Endometrium (tissue), 2 donors: ENCODE data around the gene DGKQ.
"Not testable (repeated sequence)": the region's sequence is repeated elsewhere in the genome, so short reads cannot be mapped to it uniquely, and the experiment has no call there.

Experiments
- FAIRE-seq: peaks from 2 replicates; lab custom pipeline; 2012; peaks lifted over from hg19 to GRCh38; lab: Jason Lieb, UNC
- donor health status: control.
- donor health status: control.

The DGKQ gene

DNA sequence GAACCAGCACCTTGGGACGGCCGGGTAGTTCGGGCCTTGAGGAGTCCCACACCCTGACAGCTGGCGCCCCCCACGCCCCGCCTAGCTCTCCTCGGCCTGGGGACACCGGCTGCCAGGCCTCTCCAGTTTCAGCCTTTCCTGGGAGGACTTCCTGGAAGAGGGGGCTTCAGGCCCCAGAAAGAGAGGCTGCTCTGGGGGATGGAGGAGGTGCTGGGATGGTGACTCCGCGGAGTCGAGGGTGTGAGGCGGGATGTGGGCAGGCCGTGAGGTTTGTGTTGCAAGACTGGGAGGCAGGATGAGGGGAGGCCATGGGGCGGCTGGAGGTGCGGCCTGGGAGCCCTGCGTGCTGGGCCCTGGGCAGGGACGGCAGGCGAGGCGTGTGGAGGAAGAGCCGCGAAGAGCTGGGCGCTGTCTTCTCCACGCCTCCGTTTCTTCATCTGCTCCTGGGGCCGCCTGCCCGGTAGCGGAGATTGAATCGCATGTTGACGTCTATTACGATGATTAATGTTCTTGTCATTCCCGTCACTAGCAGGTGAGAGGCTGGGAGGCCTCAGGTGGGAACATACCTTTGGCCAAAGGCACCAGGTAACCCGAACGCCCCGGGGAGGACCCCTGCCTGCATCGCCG lies 37.1 kb upstream of the DGKQ start:
- no peak for FAIRE-seq

DNA sequence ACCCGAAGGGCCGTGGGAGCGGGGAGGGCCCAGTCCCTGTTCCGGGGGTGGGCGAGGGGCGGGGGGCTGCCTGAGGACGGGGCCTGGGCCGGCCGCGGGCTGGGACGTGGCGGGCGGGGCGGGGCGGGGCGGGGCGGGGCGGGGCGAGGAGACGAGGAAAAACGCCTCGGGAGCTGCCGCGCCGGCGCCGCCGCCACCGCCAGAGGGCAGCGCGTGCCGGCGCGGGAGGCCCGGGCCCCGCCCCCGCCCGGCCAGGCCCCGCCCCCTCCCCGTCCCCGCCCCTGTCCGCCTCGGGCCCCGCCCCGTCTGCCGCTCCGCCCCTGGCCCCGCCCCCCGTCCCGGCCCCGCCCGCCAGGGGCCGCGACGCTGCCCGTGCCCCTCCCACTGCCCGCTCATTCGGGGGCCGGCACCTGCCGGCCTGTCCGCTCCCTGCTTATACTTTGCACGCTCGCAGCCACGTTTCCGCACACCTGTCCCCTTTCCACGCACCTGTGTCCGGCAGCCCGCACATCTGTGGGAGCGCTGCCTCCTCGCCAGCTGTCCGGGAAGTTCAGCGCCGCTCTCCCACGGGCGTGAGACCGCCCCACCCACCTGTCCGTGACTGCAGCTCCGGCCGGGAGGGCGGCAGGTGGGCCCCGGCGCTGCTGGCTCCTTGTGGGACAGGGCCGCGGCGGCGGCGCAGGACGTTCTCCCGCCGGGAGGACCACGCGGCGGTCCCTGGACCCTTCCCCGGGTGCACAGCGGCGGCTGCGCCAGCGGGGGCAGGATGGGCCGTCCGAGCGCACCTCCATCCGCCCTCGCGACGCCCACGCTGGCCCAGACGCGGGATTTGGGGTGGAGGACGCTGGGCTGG lies 36.4 kb upstream of the DGKQ start:
- no peak for FAIRE-seq

DNA sequence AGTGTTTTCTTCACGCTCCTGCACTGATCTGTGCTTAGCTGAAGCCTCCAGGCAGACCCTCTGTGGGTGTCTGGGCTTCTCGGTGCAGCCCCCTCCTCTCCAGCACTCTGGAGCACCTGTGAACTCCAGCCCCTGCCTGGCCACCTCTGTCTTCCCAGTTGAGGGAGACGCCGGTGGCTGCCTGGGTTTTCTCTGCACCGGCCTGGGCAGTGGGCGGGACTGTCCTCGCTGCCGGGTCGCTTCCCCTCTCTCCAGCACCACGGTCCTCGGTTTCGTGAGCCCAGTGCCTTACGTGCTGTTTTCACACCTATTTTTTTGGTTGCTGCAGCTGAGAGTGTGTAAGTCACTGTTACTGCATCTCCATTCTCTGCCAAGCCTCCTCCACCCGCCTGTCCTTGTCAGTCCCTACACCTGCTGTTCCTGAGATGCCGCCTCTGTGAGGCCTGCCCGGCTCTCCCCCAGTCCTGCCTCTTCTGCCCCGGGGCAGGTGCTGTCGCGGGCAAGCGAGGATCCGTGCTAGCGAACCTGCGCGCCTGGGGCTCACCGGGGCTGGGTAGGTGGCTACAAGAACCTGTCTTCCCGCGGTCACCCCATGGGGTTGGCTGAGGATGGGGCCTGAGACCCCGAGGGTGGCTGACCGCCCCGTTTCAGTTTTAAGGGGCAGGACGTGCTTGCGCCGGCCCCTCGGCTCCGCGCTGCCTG lies 35.6 kb upstream of the DGKQ start:
- FAIRE-seq, result no peak

DNA sequence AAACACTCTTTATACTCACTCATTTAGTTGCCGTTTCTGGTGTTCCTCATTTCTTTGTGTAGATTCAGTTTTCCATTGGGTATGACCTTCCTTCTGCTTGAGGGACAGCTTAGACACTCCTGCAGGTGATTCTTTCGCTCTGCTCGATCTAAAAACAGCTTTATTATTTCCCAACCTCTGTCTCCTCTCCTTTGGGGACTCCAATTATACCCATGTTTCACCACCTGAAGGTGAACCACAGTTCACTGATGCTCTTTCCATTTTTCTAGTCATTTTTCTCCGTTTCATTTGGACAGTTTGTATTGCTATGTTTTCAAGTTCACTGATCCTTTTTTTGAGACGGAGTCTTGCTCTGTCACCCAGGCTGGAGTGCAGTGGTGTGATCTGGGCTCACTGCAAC lies 33.5 kb upstream of the DGKQ start:
- no peak for FAIRE-seq

DNA sequence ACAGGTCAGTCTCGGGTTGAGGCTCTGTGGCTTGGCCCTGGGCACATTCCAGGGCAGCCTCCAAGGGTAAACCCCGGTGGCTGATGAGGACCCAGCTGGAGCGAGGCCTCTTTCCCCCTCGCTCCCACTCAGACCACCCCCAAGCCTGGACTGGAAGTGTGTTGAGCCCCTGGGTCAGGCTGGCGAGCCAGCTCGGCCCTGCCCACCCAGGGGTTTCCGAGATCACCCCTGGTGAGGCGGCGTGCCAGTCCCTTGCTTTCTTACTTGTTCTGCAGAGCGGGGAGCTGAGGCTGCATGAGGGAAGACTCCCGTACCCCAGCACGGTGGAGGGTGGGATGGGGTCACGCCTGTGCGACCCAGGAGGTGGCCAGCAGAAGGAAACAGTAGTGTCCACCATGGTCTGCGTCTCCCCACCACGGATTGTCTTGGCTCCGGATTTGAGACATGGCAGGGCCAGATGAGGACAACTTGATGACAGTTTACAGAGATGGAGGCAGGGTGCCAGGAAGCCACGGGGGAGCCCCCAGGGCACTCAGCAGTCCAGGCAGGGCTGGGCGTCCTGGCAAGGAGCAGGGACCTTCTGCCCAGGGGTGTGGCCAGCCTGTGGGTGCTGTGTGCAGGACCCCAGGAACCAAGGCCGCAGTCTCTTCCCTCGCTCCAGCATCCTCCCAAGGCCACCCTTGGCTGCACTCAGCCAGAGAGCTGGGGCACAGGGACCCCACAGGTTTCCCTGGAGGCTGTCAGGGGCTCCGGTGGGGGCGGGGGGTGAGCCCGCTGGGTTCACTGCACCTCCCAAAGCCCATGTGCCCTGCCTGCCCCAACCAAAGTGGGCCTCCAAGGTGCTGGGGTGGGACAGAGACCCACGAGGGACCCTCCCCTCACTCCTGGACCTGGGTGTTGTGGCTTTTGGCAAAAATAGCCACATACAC lies 31.5 kb upstream of the DGKQ start:
- no peak for FAIRE-seq

DNA sequence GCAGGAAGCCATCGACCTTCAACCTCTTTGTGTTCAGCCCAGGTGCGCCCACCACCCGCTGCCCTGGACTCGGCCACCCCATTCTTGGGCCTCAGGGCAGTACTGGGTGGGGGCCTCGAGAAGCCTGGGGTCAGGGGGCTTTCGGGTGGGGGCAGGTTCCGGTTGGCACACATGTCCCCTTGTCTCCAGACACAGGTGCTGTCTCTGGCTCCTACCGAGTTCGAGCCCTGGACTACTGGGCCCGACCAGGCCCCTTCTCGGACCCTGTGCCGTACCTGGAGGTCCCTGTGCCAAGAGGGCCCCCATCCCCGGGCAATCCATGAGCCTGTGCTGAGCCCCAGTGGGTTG lies 30.7 kb upstream of the DGKQ start:
- FAIRE-seq, result no peak

DNA sequence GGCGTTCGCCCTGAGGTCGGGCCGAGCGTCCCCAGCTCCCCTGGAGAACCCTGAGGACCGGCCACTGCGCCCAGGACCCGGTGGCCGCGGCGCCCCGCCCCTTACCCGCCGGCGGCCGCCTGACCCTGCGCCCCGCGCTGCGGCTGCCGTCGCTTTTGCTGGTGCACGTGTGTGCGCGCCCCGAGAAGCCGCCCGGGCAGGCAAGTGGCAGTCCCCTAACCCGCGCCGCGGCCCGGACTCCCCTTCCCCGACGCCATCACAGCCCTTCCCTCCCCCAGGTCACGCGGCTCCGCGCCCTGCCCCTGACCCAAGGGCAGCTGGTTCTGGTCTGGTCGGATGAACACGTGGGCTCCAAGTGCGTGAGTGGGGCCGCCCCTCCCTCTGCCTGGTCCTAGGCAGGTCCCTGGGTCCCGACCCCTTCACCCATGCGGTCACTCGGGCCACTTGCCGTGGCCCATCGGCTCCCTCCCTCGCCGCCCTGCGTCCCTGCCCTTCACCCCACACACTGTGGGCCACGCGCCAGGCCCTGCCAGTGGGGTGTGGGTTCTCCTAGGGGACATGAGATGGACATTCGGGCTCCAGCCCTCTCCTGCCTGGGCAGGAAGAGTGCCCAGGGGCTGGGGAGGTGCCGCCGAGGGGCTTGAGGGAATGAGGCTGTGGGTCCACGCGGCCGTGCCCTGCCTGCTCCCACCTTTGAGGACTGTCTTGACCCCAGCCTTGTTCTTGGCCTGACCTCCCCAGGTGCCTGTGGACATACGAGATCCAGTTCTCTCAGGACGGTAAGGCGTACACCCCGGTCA lies 30.1 kb upstream of the DGKQ start:
- FAIRE-seq, result no peak

DNA sequence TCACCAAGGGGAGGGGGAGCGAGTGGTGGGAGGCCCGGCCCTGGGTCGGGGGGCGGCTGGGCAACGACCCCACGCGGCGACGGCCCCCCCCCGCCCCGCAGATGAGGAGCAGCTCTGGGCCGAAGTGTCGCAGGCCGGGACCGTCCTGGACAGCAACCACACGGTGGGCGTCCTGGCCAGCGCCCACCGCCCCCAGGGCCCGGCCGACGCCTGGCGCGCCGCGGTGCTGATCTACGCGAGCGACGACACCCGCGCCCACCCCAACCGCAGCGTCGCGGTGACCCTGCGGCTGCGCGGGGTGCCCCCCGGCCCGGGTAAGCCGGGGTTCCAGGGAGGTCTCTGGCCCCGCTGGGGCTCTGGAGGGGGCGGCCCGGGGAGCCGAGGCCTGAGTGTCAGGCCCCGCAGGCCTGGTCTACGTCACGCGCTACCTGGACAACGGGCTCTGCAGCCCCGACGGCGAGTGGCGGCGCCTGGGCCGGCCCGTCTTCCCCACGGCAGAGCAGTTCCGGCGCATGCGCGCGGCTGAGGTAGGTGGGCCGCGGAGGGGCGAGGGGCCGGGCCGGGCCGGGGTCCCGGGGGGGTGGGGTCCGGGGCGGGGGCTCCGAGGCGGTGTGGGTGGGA lies 29.4 kb upstream of the DGKQ start:
- FAIRE-seq, result no peak

DNA sequence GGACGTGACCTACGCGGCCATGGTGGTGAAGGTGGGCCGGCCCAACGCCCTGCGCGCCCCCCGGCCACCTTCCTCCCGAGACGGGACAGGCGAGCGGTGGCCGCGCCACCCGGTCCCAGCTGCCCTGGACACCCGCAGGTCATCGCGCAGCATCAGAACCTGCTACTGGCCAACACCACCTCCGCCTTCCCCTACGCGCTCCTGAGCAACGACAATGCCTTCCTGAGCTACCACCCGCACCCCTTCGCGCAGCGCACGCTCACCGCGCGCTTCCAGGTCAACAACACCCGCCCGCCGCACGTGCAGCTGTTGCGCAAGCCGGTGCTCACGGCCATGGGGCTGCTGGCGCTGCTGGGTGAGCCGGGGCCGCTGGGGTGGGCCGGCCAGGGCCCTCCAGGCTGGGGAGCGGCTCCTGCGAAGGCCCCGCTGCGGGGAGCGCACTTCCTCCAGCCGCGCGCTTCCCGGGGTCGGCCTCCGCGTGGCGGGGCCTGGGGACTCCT lies 28.8 kb upstream of the DGKQ start:
- FAIRE-seq, result no peak

DNA sequence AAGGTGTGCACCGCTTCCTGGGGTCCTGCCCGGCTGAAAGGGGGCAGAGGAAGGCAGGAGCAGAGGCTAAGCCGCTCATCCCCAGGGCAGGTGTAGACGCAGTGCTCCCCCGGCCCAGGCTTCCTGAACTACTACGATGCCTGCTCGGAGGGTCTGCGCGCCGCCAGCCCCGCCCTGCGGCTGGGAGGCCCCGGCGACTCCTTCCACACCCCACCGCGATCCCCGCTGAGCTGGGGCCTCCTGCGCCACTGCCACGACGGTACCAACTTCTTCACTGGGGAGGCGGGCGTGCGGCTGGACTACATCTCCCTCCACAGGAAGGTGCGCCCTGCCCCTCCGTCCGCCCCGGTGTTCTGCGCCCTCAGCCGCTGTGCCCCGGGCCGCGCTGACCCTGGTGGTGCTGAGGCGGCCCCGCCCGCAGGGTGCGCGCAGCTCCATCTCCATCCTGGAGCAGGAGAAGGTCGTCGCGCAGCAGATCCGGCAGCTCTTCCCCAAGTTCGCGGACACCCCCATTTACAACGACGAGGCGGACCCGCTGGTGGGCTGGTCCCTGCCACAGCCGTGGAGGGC lies 28.3 kb upstream of the DGKQ start:
- FAIRE-seq, result no peak

DNA sequence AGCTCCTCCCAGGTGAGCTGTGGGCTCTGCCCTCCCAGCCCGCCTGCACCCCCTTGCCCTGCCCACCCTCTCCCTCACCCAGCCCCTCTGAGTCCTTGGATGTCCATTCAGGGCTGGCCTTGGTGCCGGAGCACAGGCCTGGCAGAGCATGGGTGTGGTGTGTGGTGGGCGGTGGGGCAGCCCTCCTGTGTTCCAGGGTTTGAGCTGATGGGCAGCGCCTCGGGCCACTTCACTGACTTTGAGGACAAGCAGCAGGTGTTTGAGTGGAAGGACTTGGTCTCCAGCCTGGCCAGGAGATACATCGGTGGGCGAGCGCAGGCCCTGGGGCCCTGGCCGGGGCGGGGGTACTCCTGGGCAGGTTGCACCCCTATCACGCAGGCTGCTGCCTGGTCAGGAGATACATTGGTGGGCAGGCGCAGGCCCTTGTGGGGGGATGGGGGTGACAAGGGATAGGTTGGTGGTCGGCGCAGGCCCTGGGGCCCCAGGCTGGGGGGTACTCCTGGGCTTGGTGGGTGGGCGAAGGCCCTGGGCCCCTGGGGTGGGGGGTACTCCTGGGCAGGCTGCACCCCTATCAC lies 27.4 kb upstream of the DGKQ start:
- no peak for FAIRE-seq

DNA sequence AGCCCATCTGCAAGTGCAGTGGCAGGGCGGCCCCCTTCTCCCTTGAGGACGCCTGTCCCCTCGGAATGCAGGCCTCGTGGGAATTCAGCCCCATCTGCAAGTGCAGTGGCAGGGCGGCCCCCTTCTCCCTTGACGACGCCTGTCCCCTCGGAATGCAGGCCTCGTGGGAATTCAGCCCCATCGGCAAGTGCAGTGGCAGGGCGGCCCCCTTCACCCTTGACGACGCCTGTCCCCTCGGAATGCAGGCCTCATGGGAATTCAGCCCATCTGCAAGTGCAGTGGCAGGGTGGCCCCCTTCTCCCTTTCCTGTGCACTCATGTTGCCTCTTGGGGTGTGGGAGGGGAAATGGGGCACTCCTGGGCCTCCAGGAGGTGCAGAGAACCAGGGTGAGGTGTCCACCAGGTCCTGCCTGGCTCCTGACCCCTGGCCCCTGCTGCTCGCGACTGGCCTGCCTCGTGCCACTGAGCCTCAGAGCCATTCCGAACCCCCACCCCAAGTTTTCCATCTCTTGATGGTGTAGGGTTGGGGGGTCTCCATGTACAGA lies 26.6 kb upstream of the DGKQ start:
- no peak for FAIRE-seq

DNA sequence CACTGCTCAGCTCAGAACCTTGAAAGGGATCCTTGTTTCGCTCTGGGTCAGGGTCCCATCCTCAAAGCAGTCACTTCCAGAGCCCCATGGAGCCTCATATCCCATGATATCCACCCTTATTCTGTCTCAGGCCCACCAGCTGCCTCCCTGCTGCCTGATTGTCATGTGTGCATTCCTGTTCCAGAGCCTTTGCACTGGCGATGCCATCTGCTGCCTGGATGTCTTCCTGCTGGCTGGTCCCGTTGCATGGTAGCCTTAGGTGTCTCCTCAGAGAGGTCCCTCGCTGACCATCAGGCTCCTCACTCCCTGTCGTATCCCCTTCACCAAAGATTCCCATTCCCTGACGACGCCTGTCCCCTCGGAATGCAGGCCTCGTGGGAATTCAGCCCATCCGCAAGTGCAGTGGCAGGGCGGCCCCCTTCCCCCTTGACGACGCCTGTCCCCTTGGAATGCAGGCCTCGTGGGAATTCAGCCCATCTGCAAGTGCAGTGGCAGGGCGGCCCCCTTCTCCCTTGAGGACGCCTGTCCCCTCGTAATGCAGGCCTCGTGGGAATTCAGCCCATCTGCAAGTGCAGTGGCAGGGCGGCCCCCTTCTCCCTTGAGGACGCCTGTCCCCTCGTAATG lies 26.0 kb upstream of the DGKQ start:
- not testable (repeated sequence) for FAIRE-seq

DNA sequence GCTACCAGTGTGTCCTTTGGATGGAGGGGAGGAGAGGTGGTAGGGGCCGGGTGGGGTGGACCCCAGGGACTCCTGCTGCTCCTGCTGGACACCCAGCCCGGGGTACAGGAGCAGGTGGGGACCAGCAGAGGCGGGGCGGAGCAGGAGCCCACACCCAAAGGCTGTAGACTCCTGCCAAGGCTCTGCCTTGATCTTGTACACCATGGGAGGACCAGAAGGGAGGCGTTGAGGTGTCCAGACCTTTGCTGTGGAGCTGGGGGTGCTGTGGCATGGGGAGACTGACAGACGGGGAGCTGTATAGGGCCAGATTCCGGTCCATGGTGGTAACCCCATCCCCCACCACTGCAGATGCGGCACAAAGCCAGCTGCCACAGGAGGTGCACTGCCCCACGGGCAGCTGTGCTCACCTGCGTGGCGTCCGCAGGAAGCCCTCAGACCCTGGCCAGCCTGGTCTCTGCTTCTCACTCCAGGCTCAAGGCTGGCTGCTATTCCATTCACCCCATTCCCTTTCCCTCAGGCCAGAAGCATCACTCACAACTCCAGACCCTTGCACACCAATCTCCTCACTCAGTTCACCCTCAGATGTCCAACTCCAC lies 24.8 kb upstream of the DGKQ start:
- no peak for FAIRE-seq

DNA sequence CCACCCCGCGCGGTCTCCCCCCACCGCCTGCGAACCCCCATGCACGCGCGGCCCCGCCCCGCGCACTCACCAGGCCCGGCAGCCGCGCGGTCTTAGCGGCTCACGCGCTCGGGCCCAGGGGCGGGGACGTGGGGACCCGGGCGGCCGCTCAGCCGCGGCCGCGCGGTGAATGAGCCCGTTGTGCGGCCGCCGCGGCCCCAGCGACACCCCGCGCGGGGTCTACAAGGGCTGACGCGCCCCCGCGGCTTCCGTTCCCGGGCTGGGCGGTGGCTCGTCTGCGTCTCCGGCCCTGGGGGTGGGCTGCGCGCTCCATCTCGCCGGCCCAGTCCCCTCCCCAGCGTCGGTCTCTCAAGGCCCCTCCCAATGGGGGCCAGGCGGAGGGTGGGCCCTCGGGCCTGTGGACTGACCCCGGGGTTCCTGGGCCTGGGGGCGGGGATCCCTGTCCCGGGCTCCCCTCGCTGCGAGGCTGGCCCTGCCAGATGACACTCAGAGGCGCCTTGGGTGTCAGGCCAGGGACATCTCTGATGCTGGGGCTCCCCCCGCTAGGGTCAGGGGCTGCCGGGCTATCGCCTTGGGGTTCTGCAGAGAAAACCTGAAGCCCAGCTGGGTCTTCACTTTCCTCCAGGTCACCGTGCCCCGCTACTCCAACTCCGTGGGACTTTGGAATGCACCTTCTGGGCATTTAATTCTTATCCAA lies 24.2 kb upstream of the DGKQ start:
- no peak for FAIRE-seq

DNA sequence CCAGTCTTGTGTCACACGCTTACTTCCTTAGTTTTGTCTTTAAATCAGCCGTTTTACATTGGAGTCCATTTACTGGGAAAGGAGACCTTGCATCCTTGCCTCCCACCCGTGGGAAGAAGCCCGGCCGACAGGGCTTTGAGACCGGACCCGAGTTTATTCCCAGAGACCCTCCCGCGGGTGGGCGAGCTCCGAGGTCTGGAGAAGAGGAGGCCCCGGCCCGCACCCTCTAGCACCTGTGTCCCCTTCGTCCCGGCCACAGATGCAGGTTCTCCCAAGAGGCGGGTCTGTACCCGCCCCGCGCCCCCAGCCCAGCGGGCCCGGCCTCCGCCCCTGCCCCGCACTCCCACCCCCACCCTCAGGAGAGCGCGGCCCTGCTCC lies 23.6 kb upstream of the DGKQ start:
- FAIRE-seq, result no peak

DNA sequence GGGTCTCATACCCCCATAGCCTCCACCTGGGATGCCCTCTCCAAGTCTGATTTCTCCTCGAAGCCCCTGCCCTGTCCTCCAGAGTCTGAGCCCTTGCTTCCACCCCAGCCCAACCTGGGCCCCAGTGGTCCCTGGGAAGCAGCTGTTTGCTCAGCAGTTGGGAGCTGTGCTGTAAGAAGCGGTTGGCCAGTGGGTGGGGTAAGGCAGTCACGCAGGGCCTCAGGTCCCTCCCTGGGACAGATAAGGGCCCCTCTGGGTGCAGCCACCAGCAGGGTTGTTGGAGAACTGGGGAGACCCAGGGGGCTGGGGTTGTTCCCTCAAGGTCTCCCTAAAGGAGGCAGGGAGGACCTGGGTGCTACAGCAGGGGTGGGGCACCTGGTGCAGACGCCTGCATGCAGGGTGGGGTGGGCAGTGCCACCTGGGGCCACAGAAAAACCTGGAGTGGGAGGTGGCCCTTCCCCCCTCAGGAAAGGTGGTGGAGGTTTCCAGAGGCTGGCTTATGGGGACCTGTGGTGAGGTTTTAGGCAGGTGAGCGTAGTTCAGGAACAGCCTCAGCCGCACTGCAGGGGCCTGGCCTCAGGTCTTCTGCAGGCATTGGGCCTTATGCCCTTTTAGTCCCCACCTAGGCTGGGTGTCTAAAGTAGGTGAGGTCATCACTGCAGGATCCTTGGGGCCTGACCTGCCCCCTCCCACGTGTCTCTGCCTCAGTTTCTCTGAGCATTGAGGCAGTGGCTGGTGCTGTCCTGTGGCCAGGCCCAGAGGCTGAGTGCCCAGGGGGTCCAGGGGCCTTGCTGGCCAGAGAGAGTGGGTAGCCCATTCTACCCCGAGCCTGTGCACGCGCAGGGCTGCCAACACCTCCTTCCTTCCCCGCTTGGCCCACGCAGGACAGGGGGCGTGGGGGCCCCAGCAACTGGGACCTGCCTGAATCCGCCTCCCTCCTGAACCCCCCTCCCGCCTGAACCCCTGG lies 22.9 kb upstream of the DGKQ start:
- no peak for FAIRE-seq
